ENCODE results near the gene OPA3. TPM values are rescaled to one million over a fixed set of nuclear protein-coding genes. Genes with fewer than 3 reads are reported as not detected.

OPA3 gene
- total RNA-seq, 1 donor from 2014 or later = 12.3 TPM

- H3K4me3 ChIP-seq (ENCODE audit: low read depth, low read length) = no peak overlapping the region
- H3K27me3 ChIP-seq (ENCODE audit: control insufficient read depth, insufficient read depth, low read length) = no peaks in the 10 kb centered on the region
- no peaks in the 10 kb centered on the region for H3K36me3 ChIP-seq (ENCODE audit: control insufficient read depth, insufficient read depth, low read length)
- no peak for TF ChIP-seq CTCF (IDR thresholded peaks at IDR 0.05; ENCODE audit: insufficient read depth, low read length, poor library complexity, severe bottlenecking)
- DNase-seq (ENCODE audit: low read depth) = no peak
Observed at GRCh38 chr19:45564131-45564780, 20.3 kb downstream of the OPA3 start.

GRCh38 chr19:45560686-45561085 is 23.9 kb downstream of the OPA3 start:
- Histone ChIP-seq H3K36me3 (ENCODE audit: control insufficient read depth, insufficient read depth, low read length) (no peaks in the 10 kb centered on the region), H3K4me3 (ENCODE audit: low read depth, low read length) (no peak overlapping the region), H3K27me3 (ENCODE audit: control insufficient read depth, insufficient read depth, low read length) (no peaks in the 10 kb centered on the region)
- TF ChIP-seq CTCF (IDR thresholded peaks at IDR 0.05; ENCODE audit: insufficient read depth, low read length, poor library complexity, severe bottlenecking) = no peak
- no peak for DNase-seq (ENCODE audit: low read depth)

- H3K4me3 ChIP-seq (ENCODE audit: low read depth, low read length) = no peak overlapping the region
- no peaks in the 10 kb centered on the region for H3K27me3 ChIP-seq (ENCODE audit: control insufficient read depth, insufficient read depth, low read length)
- no peak for DNase-seq (ENCODE audit: low read depth)
- no peak for TF ChIP-seq CTCF (IDR thresholded peaks at IDR 0.05; ENCODE audit: insufficient read depth, low read length, poor library complexity, severe bottlenecking)
- H3K36me3 ChIP-seq (ENCODE audit: control insufficient read depth, insufficient read depth, low read length) = no peaks in the 10 kb centered on the region
Observed at GRCh38 chr19:45560038-45560437, 24.6 kb downstream of the OPA3 start.

GRCh38 chr19:45558399-45558878 is 26.2 kb downstream of the OPA3 start:
- TF ChIP-seq CTCF (IDR thresholded peaks at IDR 0.05; ENCODE audit: insufficient read depth, low read length, poor library complexity, severe bottlenecking) = peak; percentile 71
- Histone ChIP-seq H3K27me3 (ENCODE audit: control insufficient read depth, insufficient read depth, low read length) (no peaks in the 10 kb centered on the region), H3K4me3 (ENCODE audit: low read depth, low read length) (no peak overlapping the region), H3K36me3 (ENCODE audit: control insufficient read depth, insufficient read depth, low read length) (no peaks in the 10 kb centered on the region)
- DNase-seq (ENCODE audit: low read depth) = no peak

- H3K27me3 ChIP-seq (ENCODE audit: control insufficient read depth, insufficient read depth, low read length) = no peaks in the 10 kb centered on the region
- DNase-seq (ENCODE audit: low read depth) = no peak
- TF ChIP-seq CTCF (IDR thresholded peaks at IDR 0.05; ENCODE audit: insufficient read depth, low read length, poor library complexity, severe bottlenecking) = no peak
- H3K36me3 ChIP-seq (ENCODE audit: control insufficient read depth, insufficient read depth, low read length) = no peaks in the 10 kb centered on the region
- H3K4me3 ChIP-seq (ENCODE audit: low read depth, low read length) = no peak overlapping the region
Observed at GRCh38 chr19:45556835-45557234, 27.8 kb downstream of the OPA3 start.

GRCh38 chr19:45554481-45554880 is 30.1 kb downstream of the OPA3 start:
- no peak for DNase-seq (ENCODE audit: low read depth)

More at GRCh38 chr19:45554481-45554880, 30.1 kb downstream of the OPA3 start:
- no peaks in the 10 kb centered on the region for H3K27me3 ChIP-seq (ENCODE audit: control insufficient read depth, insufficient read depth, low read length)
- H3K36me3 ChIP-seq (ENCODE audit: control insufficient read depth, insufficient read depth, low read length) = no peaks in the 10 kb centered on the region
- H3K4me3 ChIP-seq (ENCODE audit: low read depth, low read length) = no peak overlapping the region
- no peak for TF ChIP-seq CTCF (IDR thresholded peaks at IDR 0.05; ENCODE audit: insufficient read depth, low read length, poor library complexity, severe bottlenecking)
